ENCODE results near the gene KIRREL1.

- TF ChIP-seq ESRRG (CRISPR knock-in tag; IDR thresholded peaks at IDR 0.05) = no peak
- TF ChIP-seq PATZ1 (CRISPR knock-in tag; IDR thresholded peaks at IDR 0.05; ENCODE audit: borderline replicate concordance) = no peak
- TF ChIP-seq ISL1 (CRISPR knock-in tag; IDR thresholded peaks at IDR 0.05) = no peak
- TF ChIP-seq ARNTL (CRISPR knock-in tag; IDR thresholded peaks at IDR 0.05; ENCODE audit: borderline replicate concordance, low read depth) = no peak
- no peak for TF ChIP-seq BACH2 (CRISPR knock-in tag; IDR thresholded peaks at IDR 0.05; ENCODE audit: borderline replicate concordance)
- no peak for TF ChIP-seq RARB (CRISPR knock-in tag; IDR thresholded peaks at IDR 0.05)
- no peak for TF ChIP-seq GLIS3 (CRISPR knock-in tag; IDR thresholded peaks at IDR 0.05)
Measured at GRCh38 chr1:157969697-157970485, 23.6 kb upstream of the KIRREL1 start.
